ENCODE measurements around the gene MEF2A. TPM values are rescaled to one million over a fixed set of nuclear protein-coding genes. Genes with fewer than 3 reads are reported as not detected.

MEF2A gene
- total RNA-seq, 1 donor from 2014 or later: 61.9 TPM

DNA sequence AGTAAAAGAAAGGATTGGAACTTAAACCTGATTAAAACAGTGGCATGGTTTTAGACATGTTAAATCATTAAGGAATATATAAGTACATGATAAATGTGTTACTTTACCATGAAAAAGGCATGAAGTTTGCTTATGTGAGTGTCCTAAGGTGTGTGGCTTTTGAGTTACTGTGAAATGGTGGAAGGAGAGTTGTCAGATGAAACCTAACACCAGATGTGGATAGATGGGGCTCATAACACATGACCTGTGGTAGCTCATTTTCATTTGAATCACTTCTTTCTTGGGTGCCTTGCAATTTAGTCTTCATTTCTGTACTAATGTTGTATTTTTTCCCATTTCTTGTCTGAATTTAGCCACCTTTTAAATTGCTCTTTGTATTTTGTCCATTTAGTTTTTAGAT is 13.0 kb downstream of the MEF2A start:
- Histone ChIP-seq H3K27me3 (no peaks in the 10 kb centered on the region), H3K36me3 (no peaks in the 10 kb centered on the region), H3K79me2 (ENCODE audit: low read depth) (peaks cover 100% of the 10 kb centered on the region), H3K9ac (no peak overlapping the region), H3K27ac (no peak overlapping the region), H4K20me1 (ENCODE audit: low read depth) (peaks cover 39% of the 10 kb centered on the region), H2AFZ (replicated peaks) (no peak overlapping the region), H3K9me3 (ENCODE audit: low read depth) (no peaks in the 10 kb centered on the region), H3K4me3 (no peak overlapping the region), H3K4me2 (peak overlapping the region; percentile 25), H3K4me1 (peaks cover 45% of the 10 kb centered on the region), H3F3A (ENCODE audit: low read depth) (peaks cover 7% of the 10 kb centered on the region)
- TF ChIP-seq EZH2phosphoT487 (IDR thresholded peaks at IDR 0.05) (no peak), EZH2 (IDR thresholded peaks at IDR 0.05) (no peak)
- TF ChIP-seq, protein P1, sequence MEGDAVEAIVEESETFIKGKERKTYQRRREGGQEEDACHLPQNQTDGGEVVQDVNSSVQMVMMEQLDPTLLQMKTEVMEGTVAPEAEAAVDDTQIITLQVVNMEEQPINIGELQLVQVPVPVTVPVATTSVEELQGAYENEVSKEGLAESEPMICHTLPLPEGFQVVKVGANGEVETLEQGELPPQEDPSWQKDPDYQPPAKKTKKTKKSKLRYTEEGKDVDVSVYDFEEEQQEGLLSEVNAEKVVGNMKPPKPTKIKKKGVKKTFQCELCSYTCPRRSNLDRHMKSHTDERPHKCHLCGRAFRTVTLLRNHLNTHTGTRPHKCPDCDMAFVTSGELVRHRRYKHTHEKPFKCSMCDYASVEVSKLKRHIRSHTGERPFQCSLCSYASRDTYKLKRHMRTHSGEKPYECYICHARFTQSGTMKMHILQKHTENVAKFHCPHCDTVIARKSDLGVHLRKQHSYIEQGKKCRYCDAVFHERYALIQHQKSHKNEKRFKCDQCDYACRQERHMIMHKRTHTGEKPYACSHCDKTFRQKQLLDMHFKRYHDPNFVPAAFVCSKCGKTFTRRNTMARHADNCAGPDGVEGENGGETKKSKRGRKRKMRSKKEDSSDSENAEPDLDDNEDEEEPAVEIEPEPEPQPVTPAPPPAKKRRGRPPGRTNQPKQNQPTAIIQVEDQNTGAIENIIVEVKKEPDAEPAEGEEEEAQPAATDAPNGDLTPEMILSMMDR (IDR thresholded peaks at IDR 0.05): no peak
- Mint-ChIP-seq H3K4me1 (no peaks in the 10 kb centered on the region), H3K9me3 (peaks cover 21% of the 10 kb centered on the region), H3K27ac (no peak overlapping the region), H3K4me3 (no peak overlapping the region), H3K27me3 (ENCODE audit: insufficient read depth, low read depth) (no peaks in the 10 kb centered on the region), H3K36me3 (peaks cover 37% of the 10 kb centered on the region)
- no peak for DNase-seq (ENCODE audit: low spot score)

GRCh38 chr15:99580076-99580475 is 14.3 kb downstream of the MEF2A start:
- H3F3A ChIP-seq (ENCODE audit: low read depth): peaks cover 7% of the 10 kb centered on the region
- H3K79me2 ChIP-seq (ENCODE audit: low read depth): peaks cover 100% of the 10 kb centered on the region
- H3K27me3 ChIP-seq: no peaks in the 10 kb centered on the region
- H3K4me1 ChIP-seq: peaks cover 45% of the 10 kb centered on the region
- no peak overlapping the region for H3K4me3 Mint-ChIP-seq
- no peaks in the 10 kb centered on the region for H3K4me1 Mint-ChIP-seq
- H3K4me3 ChIP-seq: no peak overlapping the region
- no peak for TF ChIP-seq EZH2phosphoT487 (IDR thresholded peaks at IDR 0.05)
- TF ChIP-seq, protein P1 (IDR thresholded peaks at IDR 0.05): no peak
- TF ChIP-seq EZH2 (IDR thresholded peaks at IDR 0.05): no peak
- peak overlapping the region; percentile 3 for H3K4me2 ChIP-seq
- no peaks in the 10 kb centered on the region for H3K36me3 ChIP-seq
- peak; percentile 15 for DNase-seq (ENCODE audit: low spot score)
- peaks cover 23% of the 10 kb centered on the region for H3K9me3 Mint-ChIP-seq
- no peak overlapping the region for H2AFZ ChIP-seq (replicated peaks)
- H3K27ac ChIP-seq: no peak overlapping the region
- no peaks in the 10 kb centered on the region for H3K9me3 ChIP-seq (ENCODE audit: low read depth)
- H3K36me3 Mint-ChIP-seq: peaks cover 36% of the 10 kb centered on the region
- no peak overlapping the region for H3K27ac Mint-ChIP-seq
- H3K9ac ChIP-seq: no peak overlapping the region
- H3K27me3 Mint-ChIP-seq (ENCODE audit: insufficient read depth, low read depth): no peaks in the 10 kb centered on the region
- peaks cover 39% of the 10 kb centered on the region for H4K20me1 ChIP-seq (ENCODE audit: low read depth)

DNA sequence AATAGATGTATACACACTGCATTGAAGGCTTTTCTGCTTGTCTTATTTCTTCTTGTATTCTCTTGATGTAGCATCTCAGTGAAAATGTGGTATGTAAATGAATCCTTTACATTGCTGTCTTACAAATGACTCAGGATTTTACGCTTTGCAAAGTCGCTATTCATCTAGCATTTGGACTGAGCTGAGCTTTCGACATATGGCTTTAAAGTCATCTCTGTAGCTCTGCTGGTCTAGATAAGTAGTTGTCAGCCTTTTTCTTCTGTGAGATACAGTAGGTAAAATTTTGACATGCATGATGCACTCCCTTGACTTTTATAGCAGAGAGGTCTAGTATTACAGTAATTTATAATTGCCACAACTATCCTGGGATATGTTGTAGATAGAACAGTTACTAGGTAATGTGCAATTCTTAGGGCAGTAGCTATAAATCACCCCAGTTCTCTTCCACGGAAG is 16.8 kb downstream of the MEF2A start:
- Mint-ChIP-seq H3K27ac (no peak overlapping the region), H3K4me1 (no peaks in the 10 kb centered on the region), H3K4me3 (no peak overlapping the region), H3K36me3 (peaks cover 41% of the 10 kb centered on the region), H3K27me3 (ENCODE audit: insufficient read depth, low read depth) (no peaks in the 10 kb centered on the region), H3K9me3 (peaks cover 45% of the 10 kb centered on the region)
- Histone ChIP-seq H3K4me1 (peaks cover 44% of the 10 kb centered on the region), H4K20me1 (ENCODE audit: low read depth) (peaks cover 39% of the 10 kb centered on the region), H2AFZ (replicated peaks) (no peak overlapping the region), H3F3A (ENCODE audit: low read depth) (peaks cover 7% of the 10 kb centered on the region), H3K9me3 (ENCODE audit: low read depth) (no peaks in the 10 kb centered on the region), H3K4me3 (no peak overlapping the region), H3K4me2 (no peak overlapping the region), H3K36me3 (peaks cover 10% of the 10 kb centered on the region), H3K79me2 (ENCODE audit: low read depth) (peaks cover 100% of the 10 kb centered on the region), H3K27ac (no peak overlapping the region), H3K27me3 (no peaks in the 10 kb centered on the region), H3K9ac (no peak overlapping the region)
- no peak for DNase-seq (ENCODE audit: low spot score)
- TF ChIP-seq, protein P1 (IDR thresholded peaks at IDR 0.05): no peak
- TF ChIP-seq EZH2 (IDR thresholded peaks at IDR 0.05) (no peak), EZH2phosphoT487 (IDR thresholded peaks at IDR 0.05) (no peak)
